Renal cortex interstitium (tissue), 11 donors: Measurements from ENCODE around the gene ITGA8. TPM values are rescaled to one million over a fixed set of nuclear protein-coding genes. Genes with fewer than 3 reads are reported as not detected.
"Not testable (repeated sequence)": the region's sequence is repeated elsewhere in the genome, so short reads cannot be mapped to it uniquely, and the experiment has no call there.

Source experiments
- DNase-seq, 11 donors: peaks; one replicate each; pipeline ENCODE4 v3.0.0-alpha.2; 2013; ENCODE audit warnings: low read depth in 9 of 11, low spot score in 4 of 11; ENCODE audit errors: extremely low read depth in 1 of 11
- polyA plus RNA-seq, 3 donors: library from polyadenylated mRNA; unstranded; fragments of 120-200 nt; gene quantifications; one replicate each; pipeline ENCODE4 v1.2.1, GENCODE V29; 2013; ENCODE audit not compliant: insufficient read length in 3 of 3

ITGA8 gene
- polyA plus RNA-seq, 3 donors: 38.3 to 59.3 (median 49.9) TPM

GRCh38 chr10:15543994-15544393 is 175.7 kb downstream of the ITGA8 start:
- DNase-seq: no peak

- DNase-seq: no peak
These were observed 176.9 kb downstream of the ITGA8 start for GRCh38 chr10:15542817-15543216.

- no peak for DNase-seq
These were observed 178.3 kb downstream of the ITGA8 start for GRCh38 chr10:15541376-15541775.

GRCh38 chr10:15540727-15541126 is 179.0 kb downstream of the ITGA8 start:
- DNase-seq: no peak

- no peak for DNase-seq
These were observed 180.5 kb downstream of the ITGA8 start for GRCh38 chr10:15539262-15539661.

- DNase-seq: not testable (repeated sequence)
These were observed 184.7 kb downstream of the ITGA8 start for GRCh38 chr10:15534928-15535538.

- no peak for DNase-seq
These were observed 187.6 kb downstream of the ITGA8 start for GRCh38 chr10:15531927-15532722.

- DNase-seq: no peak
These were observed 190.9 kb downstream of the ITGA8 start for GRCh38 chr10:15528859-15529239.

- no peak for DNase-seq
These were observed 193.0 kb downstream of the ITGA8 start for GRCh38 chr10:15526754-15527153.

- no peak for DNase-seq
These were observed 198.3 kb downstream of the ITGA8 start for GRCh38 chr10:15521328-15521903.

- DNase-seq: no peak
These were observed 201.5 kb downstream of the ITGA8 start for GRCh38 chr10:15518250-15518649.

- DNase-seq: no peak
These were observed 203.3 kb downstream of the ITGA8 start for GRCh38 chr10:15516256-15517085.

GRCh38 chr10:15515202-15515601 is 204.5 kb downstream of the ITGA8 start:
- DNase-seq: peak in 4 of 11 donors; percentile 28 to 36 (median 32)

GRCh38 chr10:15510963-15511362 is 208.8 kb downstream of the ITGA8 start:
- DNase-seq: no peak

- no peak for DNase-seq
These were observed 214.4 kb downstream of the ITGA8 start for GRCh38 chr10:15505329-15505728.

GRCh38 chr10:15504101-15504840 is 215.5 kb downstream of the ITGA8 start:
- peak in 9 of 11 donors; percentile 39 to 74 (median 62) for DNase-seq

- no peak for DNase-seq
These were observed 224.7 kb downstream of the ITGA8 start for GRCh38 chr10:15494850-15495506.
